ENCODE results near the gene LRRC34.

Gene LRRC34

GRCh38 chr3:169842960-169843359, 30.3 kb upstream of the LRRC34 start:
- no peak for TF ChIP-seq Cebpa-rat (IDR thresholded peaks at IDR 0.05)
- Histone ChIP-seq H3K27ac (no peak overlapping the region), H3K9me3 (replicated peaks in 1 of 11) (no peaks in the 10 kb centered on the region), H3K9ac (no peak overlapping the region), H3K4me3 (no peak overlapping the region), H3K36me3 (no peaks in the 10 kb centered on the region), H4K20me1 (no peaks in the 10 kb centered on the region), H3K4me2 (peak overlapping the region in 6 of 11 experiments; percentile 17 to 54 (median 42); a peak in 10 of 22 replicates), H3K4me1 (peaks cover 25 to 38% (median 30%) of the 10 kb centered on the region in 10 experiments), H3K27me3 (no peaks in the 10 kb centered on the region)

- Histone ChIP-seq H3K4me2 (peak overlapping the region in 10 of 11 experiments; percentile 11 to 56 (median 37); a peak in 16 of 22 replicates), H3K4me1 (peaks cover 10 to 25% (median 16%) of the 10 kb centered on the region in 10 experiments), H3K36me3 (no peaks in the 10 kb centered on the region), H3K4me3 (no peak overlapping the region), H3K27ac (no peak overlapping the region), H3K9me3 (replicated peaks in 1 of 11) (no peaks in the 10 kb centered on the region), H4K20me1 (no peaks in the 10 kb centered on the region), H3K27me3 (no peaks in the 10 kb centered on the region), H3K9ac (no peak overlapping the region)
- no peak for TF ChIP-seq Cebpa-rat (IDR thresholded peaks at IDR 0.05)
Observed at GRCh38 chr3:169841171-169841570, 28.5 kb upstream of the LRRC34 start.

DNA sequence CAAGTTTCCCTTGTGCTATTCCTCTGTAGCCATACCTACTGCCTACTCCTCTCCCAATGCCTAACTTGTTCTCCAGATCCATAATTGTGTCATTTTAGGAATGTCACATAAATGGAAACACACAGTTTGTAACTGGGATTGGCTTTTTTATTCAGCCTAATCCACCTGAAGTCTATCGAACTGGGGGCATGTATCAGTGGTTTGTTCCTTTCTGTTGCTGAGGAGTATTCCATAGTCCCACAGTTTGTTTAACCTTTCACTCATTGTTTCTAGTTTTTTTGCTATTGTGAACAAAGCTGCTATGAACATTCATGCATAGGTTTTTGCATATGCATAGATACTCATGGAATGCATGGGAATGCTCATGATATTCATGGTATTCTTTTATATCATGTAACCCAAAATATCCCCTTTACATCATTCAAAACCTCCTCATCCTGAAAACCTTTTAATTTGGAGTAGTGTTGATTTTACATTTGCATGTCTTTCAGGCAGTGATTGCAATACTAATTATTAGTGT, 25.9 kb upstream of the LRRC34 start:
- Histone ChIP-seq H3K27ac (no peak overlapping the region), H3K9me3 (replicated peaks in 1 of 11) (no peaks in the 10 kb centered on the region), H3K9ac (no peak overlapping the region), H4K20me1 (no peaks in the 10 kb centered on the region), H3K36me3 (no peaks in the 10 kb centered on the region), H3K27me3 (no peaks in the 10 kb centered on the region), H3K4me2 (no peak overlapping the region), H3K4me1 (peaks cover 8 to 27% (median 13%) of the 10 kb centered on the region in 10 experiments), H3K4me3 (no peak overlapping the region)
- TF ChIP-seq Cebpa-rat (IDR thresholded peaks at IDR 0.05) = no peak

DNA sequence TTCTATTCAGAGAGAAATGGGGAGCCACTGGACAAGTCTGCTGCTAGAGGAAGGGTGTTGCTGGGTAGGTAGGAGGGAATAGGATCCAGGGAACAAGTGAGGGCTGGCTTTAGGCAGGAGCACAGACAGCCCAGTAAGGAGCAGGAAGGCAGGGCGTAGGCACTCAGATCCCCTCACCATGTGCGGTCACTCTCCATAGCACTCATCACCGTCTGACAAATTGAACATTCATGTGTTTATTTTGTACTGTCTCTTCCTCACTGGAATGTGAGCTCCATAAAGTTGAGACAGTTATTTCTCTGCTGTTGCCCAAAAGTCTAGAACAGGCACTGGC, 24.2 kb upstream of the LRRC34 start:
- Histone ChIP-seq H3K36me3 (no peaks in the 10 kb centered on the region), H3K4me3 (no peak overlapping the region), H3K27ac (no peak overlapping the region), H3K4me1 (peaks cover 7 to 17% (median 9%) of the 10 kb centered on the region in 10 experiments), H3K27me3 (no peaks in the 10 kb centered on the region), H3K9me3 (replicated peaks in 1 of 11) (no peaks in the 10 kb centered on the region), H3K4me2 (peak overlapping the region in 2 of 11 experiments; percentile 14 to 42; a peak in 2 of 22 replicates), H3K9ac (no peak overlapping the region), H4K20me1 (no peaks in the 10 kb centered on the region)
- no peak for TF ChIP-seq Cebpa-rat (IDR thresholded peaks at IDR 0.05)

GRCh38 chr3:169836078-169836941, 23.6 kb upstream of the LRRC34 start:
- H3K4me1 ChIP-seq = peaks cover 6 to 17% (median 7%) of the 10 kb centered on the region in 10 experiments
- H3K4me2 ChIP-seq = peak overlapping the region in 3 of 11 experiments; percentile 14 to 42 (median 23); a peak in 7 of 22 replicates
- H3K9ac ChIP-seq = peak overlapping the region in 2 of 11 experiments; percentile 11 to 40; a peak in 1 of 22 replicates
- no peaks in the 10 kb centered on the region for H4K20me1 ChIP-seq
- H3K27ac ChIP-seq = peak overlapping the region in 4 of 11 experiments; percentile 36 to 56 (median 46); a peak in 6 of 22 replicates
- TF ChIP-seq Cebpa-rat (IDR thresholded peaks at IDR 0.05) = no peak
- H3K36me3 ChIP-seq = no peaks in the 10 kb centered on the region
- H3K9me3 ChIP-seq (replicated peaks in 1 of 11) = no peaks in the 10 kb centered on the region
- no peaks in the 10 kb centered on the region for H3K27me3 ChIP-seq
- H3K4me3 ChIP-seq = no peak overlapping the region

- H3K27ac ChIP-seq = no peak overlapping the region
- no peaks in the 10 kb centered on the region for H4K20me1 ChIP-seq
- no peaks in the 10 kb centered on the region for H3K9me3 ChIP-seq (replicated peaks in 1 of 11)
- peak overlapping the region in 1 of 11 experiments; percentile 10; a peak in 2 of 22 replicates for H3K4me2 ChIP-seq
- no peaks in the 10 kb centered on the region for H3K36me3 ChIP-seq
- H3K4me1 ChIP-seq = peaks cover 0 to 15% (median 0%) of the 10 kb centered on the region in 10 experiments; a peak in 6 of 20 replicates
- no peaks in the 10 kb centered on the region for H3K27me3 ChIP-seq
- no peak overlapping the region for H3K4me3 ChIP-seq
- no peak for TF ChIP-seq Cebpa-rat (IDR thresholded peaks at IDR 0.05)
- no peak overlapping the region for H3K9ac ChIP-seq
Observed at GRCh38 chr3:169835533-169835932, 22.8 kb upstream of the LRRC34 start.

GRCh38 chr3:169827712-169828111, 15.0 kb upstream of the LRRC34 start:
- no peak overlapping the region for H3K27ac ChIP-seq
- peaks cover 0 to 9% (median 5%) of the 10 kb centered on the region in 10 experiments; a peak in 8 of 20 replicates for H3K4me1 ChIP-seq
- H4K20me1 ChIP-seq = no peaks in the 10 kb centered on the region
- H3K9me3 ChIP-seq (replicated peaks in 1 of 11) = no peaks in the 10 kb centered on the region
- H3K36me3 ChIP-seq = no peaks in the 10 kb centered on the region
- H3K4me2 ChIP-seq = no peak overlapping the region
- no peaks in the 10 kb centered on the region for H3K27me3 ChIP-seq
- no peak for TF ChIP-seq Cebpa-rat (IDR thresholded peaks at IDR 0.05)
- H3K9ac ChIP-seq = no peak overlapping the region
- no peak overlapping the region for H3K4me3 ChIP-seq

DNA sequence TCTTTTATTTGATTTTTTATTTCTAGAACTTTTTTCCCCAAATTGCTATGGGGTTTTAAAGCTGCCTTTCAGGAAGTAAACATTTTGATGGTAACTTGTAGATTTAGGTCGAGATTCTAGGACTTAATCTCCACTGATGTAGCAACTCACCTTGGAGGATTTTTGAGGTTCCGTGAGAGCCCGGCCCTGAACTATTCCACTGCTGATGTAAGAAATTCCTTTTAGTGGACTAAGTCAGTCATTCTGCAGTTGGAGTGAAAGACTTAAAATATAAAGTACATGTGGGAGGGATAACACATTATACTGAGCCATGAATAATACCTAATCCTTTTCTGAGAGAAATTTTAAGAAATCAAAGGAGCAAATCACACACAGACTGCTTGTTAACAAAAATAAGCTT, 12.6 kb upstream of the LRRC34 start:
- no peaks in the 10 kb centered on the region for H3K36me3 ChIP-seq
- no peaks in the 10 kb centered on the region for H4K20me1 ChIP-seq
- H3K4me1 ChIP-seq = peaks cover 0 to 9% (median 5%) of the 10 kb centered on the region in 10 experiments; a peak in 8 of 20 replicates
- no peaks in the 10 kb centered on the region for H3K9me3 ChIP-seq (replicated peaks in 1 of 11)
- no peak overlapping the region for H3K9ac ChIP-seq
- no peaks in the 10 kb centered on the region for H3K27me3 ChIP-seq
- H3K4me3 ChIP-seq = no peak overlapping the region
- TF ChIP-seq Cebpa-rat (IDR thresholded peaks at IDR 0.05) = no peak
- H3K4me2 ChIP-seq = no peak overlapping the region
- H3K27ac ChIP-seq = no peak overlapping the region

DNA sequence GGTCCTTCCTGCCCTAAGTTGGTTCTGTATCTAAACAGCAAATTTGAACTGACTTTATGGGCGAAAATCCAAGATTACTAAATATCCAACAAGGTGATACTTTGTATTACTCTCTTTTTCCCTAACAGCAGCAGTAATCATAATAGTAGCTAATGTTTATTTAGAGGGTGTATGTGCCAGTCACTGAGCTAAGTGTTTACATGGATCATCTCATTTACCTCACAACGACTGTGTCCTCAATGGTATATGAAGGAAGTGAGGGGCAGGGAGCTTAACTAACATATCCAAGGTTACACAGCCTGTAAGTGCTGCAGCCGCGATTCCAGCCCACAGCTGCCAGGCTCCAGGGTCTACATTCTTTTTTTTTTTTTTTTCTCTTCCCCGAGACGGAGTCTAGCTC, 10.3 kb upstream of the LRRC34 start:
- H4K20me1 ChIP-seq = no peaks in the 10 kb centered on the region
- peaks cover 0 to 9% (median 0%) of the 10 kb centered on the region in 10 experiments; a peak in 3 of 20 replicates for H3K4me1 ChIP-seq
- no peaks in the 10 kb centered on the region for H3K36me3 ChIP-seq
- H3K27me3 ChIP-seq = no peaks in the 10 kb centered on the region
- H3K4me2 ChIP-seq = no peak overlapping the region
- H3K9ac ChIP-seq = no peak overlapping the region
- H3K27ac ChIP-seq = no peak overlapping the region
- no peak for TF ChIP-seq Cebpa-rat (IDR thresholded peaks at IDR 0.05)
- no peaks in the 10 kb centered on the region for H3K9me3 ChIP-seq (replicated peaks in 1 of 11)
- H3K4me3 ChIP-seq = no peak overlapping the region
